Ishikawa (cell line): ENCODE results near the gene CDS1.

Experiments
- CREB1 ChIP-seq: IDR thresholded peaks from 2 replicates; pipeline ENCODE4 v1.6.1; 2012; ENCODE audit warnings: low read depth
- EP300 ChIP-seq: IDR thresholded peaks from 2 replicates; pipeline ENCODE4 v1.6.1; 2012; ENCODE audit warnings: borderline replicate concordance
- MAX ChIP-seq: IDR thresholded peaks from 2 replicates; pipeline ENCODE4 v1.6.1; 2012
- NFIC ChIP-seq: IDR thresholded peaks from 2 replicates; pipeline ENCODE4 v1.6.1; 2012
- RAD21 ChIP-seq: IDR thresholded peaks from 2 replicates; pipeline ENCODE4 v1.6.1; 2012; ENCODE audit warnings: low read depth
- REST ChIP-seq: IDR thresholded peaks from 2 replicates; pipeline ENCODE4 v1.6.1; 2012; ENCODE audit warnings: low read depth, mild to moderate bottlenecking
- TAF1 ChIP-seq: IDR thresholded peaks from 2 replicates; pipeline ENCODE4 v1.6.1; 2012; ENCODE audit warnings: low read depth, mild to moderate bottlenecking
- TEAD4 ChIP-seq: IDR thresholded peaks from 2 replicates; pipeline ENCODE4 v1.6.1; 2012
- USF1 ChIP-seq: IDR thresholded peaks from 2 replicates; pipeline ENCODE4 v1.6.1; 2012
- YY1 ChIP-seq: IDR thresholded peaks from 2 replicates; pipeline ENCODE4 v1.6.1; 2012; ENCODE audit warnings: low read depth

- TF ChIP-seq MAX (no peak), REST (no peak), RAD21 (no peak), TEAD4 (no peak), YY1 (no peak), TAF1 (no peak), EP300 (no peak), CREB1 (no peak), USF1 (no peak), NFIC (no peak)
Observed at GRCh38 chr4:84661191-84661939, 78.4 kb downstream of the CDS1 start.
